H9 (cell line): ENCODE data around the gene CERS6. TPM values are rescaled to one million over a fixed set of nuclear protein-coding genes. Genes with fewer than 3 reads are reported as not detected.

Experiments
- DNase-seq: peaks from one replicate; pipeline ENCODE4 v3.0.0-alpha.2; 2017
- H2AFZ ChIP-seq: one replicate; pipeline ENCODE4 v1.6.1; 2013; ENCODE audit warnings: mild to moderate bottlenecking, low read length, control low read depth, moderate library complexity
- H2AK5ac ChIP-seq: 2 replicates; pipeline ENCODE4 v1.6.1; 2013; ENCODE audit warnings: low read length, control low read depth, mixed read lengths; ENCODE audit not compliant: insufficient read length
- H2BK120ac ChIP-seq: one replicate; pipeline ENCODE4 v1.6.1; 2013; ENCODE audit warnings: low read depth, mild to moderate bottlenecking, low read length, control low read depth, inconsistent platforms; ENCODE audit not compliant: poor library complexity, severe bottlenecking
- H2BK12ac ChIP-seq: 2 replicates; pipeline ENCODE4 v1.6.1; 2013; ENCODE audit warnings: low read length, control low read depth, mixed read lengths, low read depth; ENCODE audit not compliant: insufficient read length
- H2BK15ac ChIP-seq: 2 replicates; pipeline ENCODE4 v1.6.1; 2013; ENCODE audit warnings: low read depth, low read length, control low read depth
- H2BK20ac ChIP-seq: one replicate; pipeline ENCODE4 v1.6.1; 2013; ENCODE audit warnings: low read depth, mild to moderate bottlenecking, low read length, control low read depth, inconsistent platforms; ENCODE audit not compliant: poor library complexity, severe bottlenecking
- H2BK5ac ChIP-seq: 2 replicates; pipeline ENCODE4 v1.6.1; 2013; ENCODE audit warnings: low read length, control low read depth, mixed read lengths; ENCODE audit not compliant: insufficient read length
- H3K14ac ChIP-seq: 2 replicates; pipeline ENCODE4 v1.6.1; 2013; ENCODE audit warnings: low read length, control low read depth; ENCODE audit not compliant: insufficient read depth
- H3K18ac ChIP-seq: 2 replicates; pipeline ENCODE4 v1.6.1; 2013; ENCODE audit warnings: low read depth, mild to moderate bottlenecking, mixed read lengths, low read length, control low read depth; ENCODE audit not compliant: insufficient read length
- H3K23ac ChIP-seq: 2 replicates; pipeline ENCODE4 v1.6.1; 2013; ENCODE audit warnings: low read length, control low read depth, mixed read lengths, low read depth; ENCODE audit not compliant: insufficient read length
- H3K23me2 ChIP-seq: 2 replicates; pipeline ENCODE4 v1.6.1; 2013; ENCODE audit warnings: low read depth, mild to moderate bottlenecking, mixed read lengths, low read length, control low read depth; ENCODE audit not compliant: insufficient read length, poor library complexity, severe bottlenecking
- H3K27ac ChIP-seq: 2 replicates; pipeline ENCODE4 v1.5.1; 2013; ENCODE audit warnings: low read length, control low read depth, mixed read lengths, low read depth; ENCODE audit not compliant: insufficient read length
- H3K27me3 ChIP-seq: 2 replicates; pipeline ENCODE4 v1.6.1; 2013; ENCODE audit warnings: low read length, control low read depth, inconsistent platforms; ENCODE audit not compliant: insufficient read depth
- H3K4ac ChIP-seq: 2 replicates; pipeline ENCODE4 v1.6.1; 2013; ENCODE audit warnings: low read depth, mild to moderate bottlenecking, control low read depth, inconsistent platforms, low read length, moderate library complexity
- H3K4me1 ChIP-seq: 2 replicates; pipeline ENCODE4 v1.6.1; 2013; ENCODE audit warnings: low read length, control low read depth, inconsistent platforms; ENCODE audit not compliant: insufficient read depth
- H3K4me2 ChIP-seq: 2 replicates; pipeline ENCODE4 v1.6.1; 2013; ENCODE audit warnings: low read length, control low read depth, mixed read lengths; ENCODE audit not compliant: insufficient read length, insufficient read depth
- H3K56ac ChIP-seq: 2 replicates; pipeline ENCODE4 v1.6.1; 2013; ENCODE audit warnings: low read depth, mild to moderate bottlenecking, mixed read lengths, low read length, control low read depth; ENCODE audit not compliant: insufficient read length
- H3K79me1 ChIP-seq: 2 replicates; pipeline ENCODE4 v1.6.1; 2013; ENCODE audit warnings: low read depth, mild to moderate bottlenecking, moderate library complexity, low read length, control low read depth, inconsistent platforms; ENCODE audit not compliant: insufficient read depth, poor library complexity, severe bottlenecking
- H3K79me2 ChIP-seq: 2 replicates; pipeline ENCODE4 v1.6.1; 2013; ENCODE audit warnings: low read length, control low read depth, inconsistent platforms; ENCODE audit not compliant: insufficient read depth
- H3K9ac ChIP-seq: 2 replicates; pipeline ENCODE4 v1.6.1; 2013; ENCODE audit warnings: low read length, control low read depth, mixed read lengths; ENCODE audit not compliant: insufficient read length; ENCODE audit errors: extremely low read depth
- H3K9me3 ChIP-seq: one replicate; pipeline ENCODE4 v1.6.1; 2013; ENCODE audit warnings: low read depth, low read length, inconsistent platforms; ENCODE audit not compliant: control insufficient read depth
- H3T11ph ChIP-seq: one replicate; pipeline ENCODE4 v1.6.1; 2013; ENCODE audit warnings: mild to moderate bottlenecking, low read length, control low read depth, inconsistent platforms
- H4K20me1 ChIP-seq: one replicate; pipeline ENCODE4 v1.6.1; 2013; ENCODE audit not compliant: control insufficient read depth, insufficient read length, insufficient read depth
- H4K5ac ChIP-seq: 2 replicates; pipeline ENCODE4 v1.6.1; 2013; ENCODE audit warnings: low read depth, mild to moderate bottlenecking, mixed read lengths, low read length, control low read depth; ENCODE audit not compliant: insufficient read length
- H4K8ac ChIP-seq: replicated peaks from 2 replicates; pipeline ENCODE4 v1.6.1; 2013; ENCODE audit warnings: low read length, control low read depth, mixed read lengths, low read depth; ENCODE audit not compliant: insufficient read length
- H4K91ac ChIP-seq: 2 replicates; pipeline ENCODE4 v1.6.1; 2013; ENCODE audit warnings: low read depth, mild to moderate bottlenecking, moderate library complexity, mixed read lengths, low read length, control low read depth; ENCODE audit not compliant: insufficient read length
- H3K27ac Mint-ChIP-seq, 3 experiments: 2 replicates in 2 of 3; 3 replicates in 1 of 3; pipeline ENCODE4 v1.8.0; 2020 to 2021; ENCODE audit warnings: mixed read lengths in 3 of 3, mild to moderate bottlenecking in 1 of 3, moderate library complexity in 1 of 3
- H3K27me3 Mint-ChIP-seq: 2 replicates; pipeline ENCODE4 v1.8.0; 2021; ENCODE audit warnings: low read depth, mild to moderate bottlenecking, moderate library complexity, mixed read lengths
- H3K36me3 Mint-ChIP-seq, 3 experiments: 2 replicates in 2 of 3; 3 replicates in 1 of 3; pipeline ENCODE4 v1.8.0; 2020 to 2021; ENCODE audit warnings: low read depth in 3 of 3, mixed read lengths in 3 of 3; ENCODE audit not compliant: insufficient read depth in 1 of 3
- H3K4me1 Mint-ChIP-seq, 2 experiments: 2 replicates each; pipeline ENCODE4 v1.8.0; 2020; ENCODE audit warnings: mixed read lengths in 2 of 2
- H3K4me3 Mint-ChIP-seq, 2 experiments: 2 replicates in 1 of 2; 3 replicates in 1 of 2; pipeline ENCODE4 v1.8.0; 2020 to 2021; ENCODE audit warnings: mild to moderate bottlenecking in 2 of 2, mixed read lengths in 2 of 2, moderate library complexity in 1 of 2
- H3K9me3 Mint-ChIP-seq, 2 experiments: 2 replicates in 1 of 2; 3 replicates in 1 of 2; pipeline ENCODE4 v1.8.0; 2020; ENCODE audit warnings: mild to moderate bottlenecking in 2 of 2, mixed read lengths in 2 of 2, moderate library complexity in 1 of 2
- CTCF ChIP-seq: fragments of 200-600 bp; sonication (generic); conservative IDR thresholded peaks from 3 replicates; pipeline ENCODE4 v1.8.0; 2021; ENCODE audit warnings: antibody characterized with exemption, mild to moderate bottlenecking
- WGBS: extraction: QIAGEN DNeasy Blood & Tissue Kit; methylation state at CpG from one replicate; pipeline ENCODE4 v1.1.7; 2013; ENCODE audit warnings: missing lambda C conversion rate, low lambda C conversion rate, mixed read lengths; ENCODE audit not compliant: insufficient read length; ENCODE audit errors: extremely low coverage; 5-methylcytosine and 5-hydroxymethylcytosine counted together
- total RNA-seq: library from RNA; stranded (reverse); gene quantifications from 2 replicates; pipeline ENCODE4 v1.2.1, GENCODE V29; 2021

CERS6 gene
- total RNA-seq, 1 experiment from 2014 or later: 17.7 TPM

DNA sequence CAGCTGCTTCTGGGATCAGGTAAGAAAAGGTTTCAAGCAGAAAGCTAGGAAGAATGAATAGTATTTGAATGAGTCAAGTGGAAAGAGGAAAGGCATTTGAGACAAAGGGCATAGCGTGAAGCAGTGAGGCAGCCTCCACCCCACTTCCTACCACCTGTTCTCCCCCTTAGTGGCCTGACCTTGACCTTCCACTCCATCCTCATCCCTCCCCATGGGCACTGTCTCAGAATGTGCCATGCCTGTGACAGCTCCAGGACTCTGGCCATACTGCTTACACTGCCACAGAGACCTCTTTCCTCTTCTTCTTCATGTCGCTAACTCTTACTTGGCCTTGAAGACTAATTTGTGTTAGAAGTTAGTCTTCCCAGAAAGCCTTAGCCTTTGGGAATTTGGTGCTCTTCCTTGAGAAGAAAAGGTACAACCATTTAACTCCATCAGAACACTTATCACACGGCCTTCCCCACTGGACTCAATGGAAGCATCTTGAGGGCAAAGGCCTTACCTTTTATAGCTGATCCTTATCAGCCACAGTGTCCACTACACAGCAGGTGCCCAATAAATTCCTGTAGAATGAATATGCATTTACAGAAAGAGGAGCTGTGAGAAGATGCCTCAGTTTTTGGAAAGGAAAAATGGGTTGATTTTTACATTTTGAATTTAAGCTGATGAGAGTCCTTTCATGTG lies 331.2 kb downstream of the CERS6 start:
- Histone ChIP-seq H4K91ac (no peak overlapping the region), H3K18ac (no peak overlapping the region), H3K14ac (no peak overlapping the region), H3K79me2 (no peaks in the 10 kb centered on the region), H3T11ph (no peak overlapping the region), H3K27me3 (no peaks in the 10 kb centered on the region), H3K4me1 (no peaks in the 10 kb centered on the region; the same call in 1 of the 2 replicates), H2AFZ (no peak overlapping the region), H3K9ac (no peak overlapping the region), H4K20me1 (no peaks in the 10 kb centered on the region), H3K4ac (no peak overlapping the region), H3K27ac (no peak overlapping the region), H3K23ac (no peak overlapping the region), H3K56ac (no peak overlapping the region), H4K8ac (no peak overlapping the region), H2BK12ac (no peak overlapping the region), H2AK5ac (no peak overlapping the region), H2BK15ac (no peak overlapping the region), H4K5ac (no peak overlapping the region), H2BK5ac (no peak overlapping the region), H3K9me3 (no peaks in the 10 kb centered on the region), H3K4me2 (no peak overlapping the region), H3K79me1 (no peaks in the 10 kb centered on the region), H3K23me2 (no peaks in the 10 kb centered on the region), H2BK20ac (no peak overlapping the region), H2BK120ac (no peak overlapping the region)
- Mint-ChIP-seq H3K36me3 (no peaks in the 10 kb centered on the region), H3K9me3 (no peaks in the 10 kb centered on the region; a peak in 1 of 5 replicates), H3K27me3 (0 out of 2 replicates have a peak, but pooled peaks cover 2% of the 10 kb centered on the region), H3K4me1 (peaks cover 12 to 13% of the 10 kb centered on the region in 2 experiments), H3K4me3 (no peak overlapping the region), H3K27ac (no peak overlapping the region)
- DNase-seq: no peak
- WGBS: no CpG with 5 or more reads among the region's 3 CpGs
- TF ChIP-seq CTCF: no peak
